ENCODE measurements around the gene CPM.

DNA sequence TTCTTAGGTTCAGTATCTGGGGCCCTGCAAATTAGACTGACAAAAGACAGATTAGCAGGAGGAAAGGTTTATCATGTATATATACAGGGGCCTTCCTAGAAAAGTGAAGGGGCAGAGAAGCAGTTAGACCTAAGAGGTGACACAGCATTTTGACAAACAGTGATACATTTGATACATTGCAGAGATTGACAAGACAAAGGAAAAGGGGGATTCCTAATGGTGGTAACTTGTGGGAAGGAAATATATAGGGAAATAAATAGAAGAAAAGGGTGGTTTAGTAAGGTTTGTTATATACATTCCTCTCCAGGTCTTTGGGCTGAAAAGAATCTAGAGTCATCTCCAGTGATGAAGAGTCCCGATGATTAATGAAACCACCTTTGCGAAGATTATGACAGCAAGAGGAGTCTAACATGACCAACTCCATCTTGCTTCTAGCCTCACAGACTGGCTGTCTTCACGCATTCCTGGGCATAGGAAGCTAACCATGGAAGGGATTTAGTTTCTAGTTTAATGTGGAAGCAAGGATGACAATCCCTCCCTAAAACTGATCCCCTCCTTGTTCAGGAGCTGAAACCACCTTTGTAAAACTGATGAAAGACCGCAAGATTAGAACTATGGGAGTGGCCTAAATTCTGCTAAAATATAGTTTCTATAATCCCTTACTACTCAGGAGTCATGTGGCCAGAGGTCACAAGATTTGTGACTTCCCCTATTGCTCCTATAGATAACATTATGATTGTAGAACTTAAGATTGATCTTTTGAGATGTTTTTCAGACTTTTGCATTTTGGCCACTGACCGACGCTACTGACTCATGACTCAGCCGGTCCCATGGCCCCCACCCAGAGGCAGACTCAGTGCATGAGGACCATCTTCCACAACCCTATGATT is 31.1 kb upstream of the CPM start:
- TF ChIP-seq POLR2AphosphoS5 (IDR thresholded peaks at IDR 0.05) (no peak), POLR2A (IDR thresholded peaks at IDR 0.05) (no peak)
- TF ChIP-seq, protein P1, sequence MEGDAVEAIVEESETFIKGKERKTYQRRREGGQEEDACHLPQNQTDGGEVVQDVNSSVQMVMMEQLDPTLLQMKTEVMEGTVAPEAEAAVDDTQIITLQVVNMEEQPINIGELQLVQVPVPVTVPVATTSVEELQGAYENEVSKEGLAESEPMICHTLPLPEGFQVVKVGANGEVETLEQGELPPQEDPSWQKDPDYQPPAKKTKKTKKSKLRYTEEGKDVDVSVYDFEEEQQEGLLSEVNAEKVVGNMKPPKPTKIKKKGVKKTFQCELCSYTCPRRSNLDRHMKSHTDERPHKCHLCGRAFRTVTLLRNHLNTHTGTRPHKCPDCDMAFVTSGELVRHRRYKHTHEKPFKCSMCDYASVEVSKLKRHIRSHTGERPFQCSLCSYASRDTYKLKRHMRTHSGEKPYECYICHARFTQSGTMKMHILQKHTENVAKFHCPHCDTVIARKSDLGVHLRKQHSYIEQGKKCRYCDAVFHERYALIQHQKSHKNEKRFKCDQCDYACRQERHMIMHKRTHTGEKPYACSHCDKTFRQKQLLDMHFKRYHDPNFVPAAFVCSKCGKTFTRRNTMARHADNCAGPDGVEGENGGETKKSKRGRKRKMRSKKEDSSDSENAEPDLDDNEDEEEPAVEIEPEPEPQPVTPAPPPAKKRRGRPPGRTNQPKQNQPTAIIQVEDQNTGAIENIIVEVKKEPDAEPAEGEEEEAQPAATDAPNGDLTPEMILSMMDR (IDR thresholded peaks at IDR 0.05) = no peak
